Nephron (organoid): ENCODE measurements around the gene PIK3R5.

ENCODE experiments used
- H3K27ac Mint-ChIP-seq, 3 experiments: 2 replicates each; pipeline ENCODE4 v1.8.0; 2020; ENCODE audit warnings: mixed read lengths in 3 of 3, mild to moderate bottlenecking in 2 of 3, moderate library complexity in 1 of 3
- H3K27me3 Mint-ChIP-seq: 2 replicates; pipeline ENCODE4 v1.8.0; 2021; ENCODE audit warnings: low read depth, mild to moderate bottlenecking, moderate library complexity, mixed read lengths
- H3K36me3 Mint-ChIP-seq: 2 replicates; pipeline ENCODE4 v1.8.0; 2020; ENCODE audit warnings: low read depth, mixed read lengths
- H3K4me1 Mint-ChIP-seq: 2 replicates; pipeline ENCODE4 v1.8.0; 2020; ENCODE audit warnings: mixed read lengths
- H3K4me3 Mint-ChIP-seq, 3 experiments: 2 replicates each; pipeline ENCODE4 v1.8.0; 2020; ENCODE audit warnings: mild to moderate bottlenecking in 3 of 3, mixed read lengths in 3 of 3, moderate library complexity in 2 of 3
- H3K9me3 Mint-ChIP-seq: 2 replicates; pipeline ENCODE4 v1.8.0; 2020; ENCODE audit warnings: mixed read lengths
- CTCF ChIP-seq, 3 experiments: fragments of 200-600 bp; sonication (generic); IDR thresholded peaks; one replicate each; pipeline ENCODE4 v1.5.0; 2021; ENCODE audit warnings: antibody characterized with exemption in 3 of 3; ENCODE audit not compliant: unreplicated experiment in 3 of 3

PIK3R5 gene

GRCh38 chr17:8900626-8901585, 64.6 kb downstream of the PIK3R5 start:
- no peaks in the 10 kb centered on the region for H3K9me3 Mint-ChIP-seq
- H3K4me3 Mint-ChIP-seq = no peak overlapping the region
- no peaks in the 10 kb centered on the region for H3K36me3 Mint-ChIP-seq
- no peak for TF ChIP-seq CTCF (IDR thresholded peaks at IDR 0.05; ENCODE audit: unreplicated experiment in 3 of 3)
- H3K27me3 Mint-ChIP-seq = peaks cover 42% of the 10 kb centered on the region
- no peaks in the 10 kb centered on the region for H3K4me1 Mint-ChIP-seq
- no peak overlapping the region for H3K27ac Mint-ChIP-seq

GRCh38 chr17:8900207-8900606, 65.3 kb downstream of the PIK3R5 start:
- Mint-ChIP-seq H3K27ac (no peak overlapping the region), H3K27me3 (peaks cover 47% of the 10 kb centered on the region), H3K4me3 (no peak overlapping the region), H3K4me1 (no peaks in the 10 kb centered on the region), H3K9me3 (no peaks in the 10 kb centered on the region), H3K36me3 (no peaks in the 10 kb centered on the region)
- TF ChIP-seq CTCF (IDR thresholded peaks at IDR 0.05; ENCODE audit: unreplicated experiment in 3 of 3) = no peak

- H3K9me3 Mint-ChIP-seq = no peaks in the 10 kb centered on the region
- no peaks in the 10 kb centered on the region for H3K36me3 Mint-ChIP-seq
- H3K27ac Mint-ChIP-seq = no peak overlapping the region
- no peak overlapping the region for H3K4me3 Mint-ChIP-seq
- peaks cover 5% of the 10 kb centered on the region for H3K4me1 Mint-ChIP-seq
- no peak for TF ChIP-seq CTCF (IDR thresholded peaks at IDR 0.05; ENCODE audit: unreplicated experiment in 3 of 3)
- H3K27me3 Mint-ChIP-seq = peaks cover 50% of the 10 kb centered on the region
These were observed 66.9 kb downstream of the PIK3R5 start for GRCh38 chr17:8898636-8899035.

- Mint-ChIP-seq H3K4me3 (no peak overlapping the region), H3K9me3 (no peaks in the 10 kb centered on the region), H3K27ac (no peak overlapping the region), H3K36me3 (no peaks in the 10 kb centered on the region), H3K27me3 (peaks cover 50% of the 10 kb centered on the region), H3K4me1 (peaks cover 5% of the 10 kb centered on the region)
- TF ChIP-seq CTCF (IDR thresholded peaks at IDR 0.05; ENCODE audit: unreplicated experiment in 3 of 3) = no peak
These were observed 67.4 kb downstream of the PIK3R5 start for GRCh38 chr17:8898126-8898525.

GRCh38 chr17:8896641-8897635, 68.6 kb downstream of the PIK3R5 start:
- H3K4me1 Mint-ChIP-seq = peaks cover 13% of the 10 kb centered on the region
- H3K27me3 Mint-ChIP-seq = peaks cover 60% of the 10 kb centered on the region
- no peak overlapping the region for H3K27ac Mint-ChIP-seq
- no peak for TF ChIP-seq CTCF (IDR thresholded peaks at IDR 0.05; ENCODE audit: unreplicated experiment in 3 of 3)
- no peaks in the 10 kb centered on the region for H3K9me3 Mint-ChIP-seq
- H3K36me3 Mint-ChIP-seq = no peaks in the 10 kb centered on the region
- H3K4me3 Mint-ChIP-seq = no peak overlapping the region
